Erythroblast (primary cell): ENCODE results near the gene EIF4H.

Experiments used
- GATA1 ChIP-seq: IDR thresholded peaks from 2 replicates; pipeline ENCODE4 v1.6.1; 2011; ENCODE audit warnings: low read depth, mild to moderate bottlenecking, control low read depth, low read length, moderate library complexity
- POLR2A ChIP-seq: IDR thresholded peaks from 2 replicates; pipeline ENCODE4 v1.6.1; 2011; ENCODE audit warnings: mild to moderate bottlenecking, low read length

GRCh38 chr7:74218343-74218698 is 44.2 kb downstream of the EIF4H start:
- TF ChIP-seq POLR2A (no peak), GATA1 (no peak)
